ENCODE data around the gene ZSCAN12.
"Not testable (repeated sequence)": the region's sequence is repeated elsewhere in the genome, so short reads cannot be mapped to it uniquely, and the experiment has no call there.

Gene ZSCAN12

DNA sequence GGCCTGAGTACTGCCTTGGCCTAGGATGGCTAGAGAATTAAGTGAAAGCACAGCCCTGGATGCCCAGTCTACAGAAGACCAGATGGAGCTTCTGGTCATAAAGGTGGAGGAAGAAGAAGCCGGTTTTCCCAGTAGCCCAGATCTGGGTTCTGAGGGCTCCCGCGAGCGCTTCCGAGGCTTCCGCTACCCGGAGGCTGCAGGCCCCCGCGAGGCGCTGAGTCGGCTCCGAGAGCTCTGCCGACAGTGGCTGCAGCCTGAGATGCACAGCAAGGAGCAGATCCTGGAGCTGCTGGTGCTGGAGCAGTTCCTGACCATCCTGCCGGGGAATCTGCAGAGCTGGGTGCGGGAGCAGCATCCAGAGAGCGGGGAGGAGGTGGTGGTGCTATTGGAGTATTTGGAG lies 40.0 kb downstream of the ZSCAN12 start:
- in situ Hi-C loops (cut with HindIII; ENCODE audit: low pct_ligation_motif_present, low pct_unique_long_range_greater_than_20kb, low sequenced_read_pairs); DNase-seq: not testable (repeated sequence)

DNA sequence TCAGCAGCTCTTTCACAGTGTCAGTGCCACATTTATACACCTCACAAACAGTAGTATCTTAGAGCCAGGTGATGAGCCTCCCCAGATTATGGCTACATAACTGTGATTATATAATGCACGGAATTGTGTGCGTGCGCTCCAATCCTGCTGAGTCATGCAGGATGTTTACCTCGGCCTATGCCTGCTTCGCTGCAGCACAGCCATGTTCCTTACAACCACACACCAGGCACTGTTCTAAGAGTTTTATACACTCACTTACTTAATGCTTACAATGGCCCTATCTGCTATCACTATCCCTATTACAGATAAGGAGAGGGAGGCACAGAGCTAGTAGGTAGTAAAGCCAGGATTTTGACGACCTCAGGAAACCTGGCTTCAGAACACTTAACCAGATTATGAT lies 42.5 kb downstream of the ZSCAN12 start:
- in situ Hi-C loops (cut with HindIII; ENCODE audit: low pct_ligation_motif_present, low pct_unique_long_range_greater_than_20kb, low sequenced_read_pairs) = no loop called here
- DNase-seq = no peak

DNA sequence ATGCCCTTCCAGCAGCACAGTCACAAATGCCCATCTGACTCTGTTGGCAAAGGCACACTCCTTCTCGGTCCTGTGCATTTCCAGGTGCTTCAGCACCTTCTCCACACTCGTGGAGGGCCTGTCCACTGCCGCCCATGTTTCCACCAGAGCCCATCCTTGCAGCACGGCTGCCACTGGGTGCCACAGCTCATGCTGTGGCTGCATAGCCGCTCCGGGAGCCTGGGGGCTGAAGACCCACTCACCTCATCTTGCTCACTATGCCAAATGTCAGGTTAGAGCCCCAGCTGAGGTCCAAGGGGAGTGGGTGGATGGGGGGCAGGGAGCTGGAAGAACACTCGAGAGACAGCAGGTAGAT lies 42.9 kb downstream of the ZSCAN12 start:
- DNase-seq = no peak
- in situ Hi-C loops (cut with HindIII; ENCODE audit: low pct_ligation_motif_present, low pct_unique_long_range_greater_than_20kb, low sequenced_read_pairs) = no loop called here

DNA sequence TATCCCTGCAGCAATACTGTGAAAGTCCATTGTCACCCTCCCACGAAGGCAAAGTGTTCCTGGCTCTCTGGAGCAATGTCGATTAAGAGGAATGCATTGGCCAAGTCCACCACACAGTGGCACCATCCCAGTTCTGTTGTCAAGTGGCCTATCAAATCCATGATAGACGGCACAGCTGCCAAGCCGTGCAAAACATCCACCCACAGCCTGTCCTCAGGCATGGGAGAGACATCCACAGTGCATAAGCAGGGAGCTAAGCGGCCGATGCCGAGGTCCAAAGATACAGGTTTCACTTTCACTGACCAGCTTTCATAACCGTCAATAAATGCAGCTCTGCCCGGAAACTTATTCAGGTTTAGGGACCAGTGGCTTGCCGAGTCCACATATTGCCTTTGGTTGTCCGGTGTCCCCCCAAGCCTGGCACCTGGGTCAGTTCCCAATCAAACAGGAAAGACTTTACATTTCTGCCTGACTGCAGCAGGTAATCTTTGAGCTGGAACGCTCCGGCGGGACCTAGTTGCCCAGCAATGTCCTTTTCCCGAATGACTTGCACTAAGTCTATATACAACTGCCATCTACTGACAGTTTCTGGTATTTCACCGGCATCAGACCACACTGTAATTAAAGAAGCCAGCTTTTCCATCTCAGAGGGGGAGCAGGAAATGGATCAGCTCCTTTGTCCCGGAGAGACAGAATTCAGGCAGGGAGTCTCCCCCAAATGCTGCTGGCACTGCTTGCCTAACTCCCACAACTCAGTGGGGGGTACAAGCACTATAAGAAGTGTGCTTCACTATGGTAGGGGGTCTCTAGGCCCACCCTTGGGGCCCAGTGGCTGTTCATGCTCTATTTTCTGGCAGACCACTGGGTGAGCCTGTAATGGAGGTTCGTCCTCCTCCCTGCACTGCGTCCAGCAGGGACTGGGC lies 43.5 kb downstream of the ZSCAN12 start:
- in situ Hi-C loops (cut with HindIII; ENCODE audit: low pct_ligation_motif_present, low pct_unique_long_range_greater_than_20kb, low sequenced_read_pairs) = no loop called here
- DNase-seq = peak; percentile 85

DNA sequence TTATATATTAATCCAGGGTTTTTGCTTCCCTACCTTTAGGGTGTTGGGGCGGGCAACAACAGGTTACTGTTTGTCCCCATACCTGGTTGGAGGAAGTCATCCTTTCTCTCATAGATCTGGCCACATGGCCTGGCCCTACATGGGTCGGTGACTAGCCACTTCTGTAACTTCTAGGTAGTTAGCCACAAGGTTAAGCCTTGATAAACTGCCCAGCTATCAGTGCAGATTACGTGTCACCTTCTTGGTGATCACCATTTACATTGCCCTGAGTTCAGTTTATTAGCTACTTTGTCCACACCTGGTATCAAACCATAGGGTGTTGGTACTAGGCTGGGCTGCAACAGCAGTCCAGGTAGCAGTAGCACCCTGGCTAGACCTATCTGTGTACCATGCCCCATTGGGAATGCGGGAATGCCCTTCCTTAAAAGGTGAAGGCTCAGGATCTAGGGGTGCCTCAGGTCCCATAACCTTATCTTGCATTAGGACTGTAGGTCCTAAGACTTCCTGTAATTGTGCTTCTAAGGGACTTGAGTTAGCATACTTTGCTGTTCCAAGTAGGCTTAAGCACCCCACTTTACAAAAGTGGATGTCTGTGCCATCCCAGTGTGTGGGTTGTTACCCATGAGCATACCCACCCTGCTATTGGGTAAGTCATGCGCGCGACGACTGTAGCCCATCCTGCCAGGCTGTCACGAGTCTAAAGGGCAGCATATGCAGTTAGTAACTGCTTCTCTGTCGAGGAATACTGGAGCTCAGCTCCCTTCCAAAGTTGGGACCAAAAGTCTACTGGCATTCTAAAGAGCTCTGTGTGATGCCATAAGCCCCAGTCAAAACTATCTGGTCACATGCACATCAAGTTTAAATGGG lies 44.6 kb downstream of the ZSCAN12 start:
- DNase-seq = no peak
- in situ Hi-C loops (cut with HindIII; ENCODE audit: low pct_ligation_motif_present, low pct_unique_long_range_greater_than_20kb, low sequenced_read_pairs) = no loop called here

DNA sequence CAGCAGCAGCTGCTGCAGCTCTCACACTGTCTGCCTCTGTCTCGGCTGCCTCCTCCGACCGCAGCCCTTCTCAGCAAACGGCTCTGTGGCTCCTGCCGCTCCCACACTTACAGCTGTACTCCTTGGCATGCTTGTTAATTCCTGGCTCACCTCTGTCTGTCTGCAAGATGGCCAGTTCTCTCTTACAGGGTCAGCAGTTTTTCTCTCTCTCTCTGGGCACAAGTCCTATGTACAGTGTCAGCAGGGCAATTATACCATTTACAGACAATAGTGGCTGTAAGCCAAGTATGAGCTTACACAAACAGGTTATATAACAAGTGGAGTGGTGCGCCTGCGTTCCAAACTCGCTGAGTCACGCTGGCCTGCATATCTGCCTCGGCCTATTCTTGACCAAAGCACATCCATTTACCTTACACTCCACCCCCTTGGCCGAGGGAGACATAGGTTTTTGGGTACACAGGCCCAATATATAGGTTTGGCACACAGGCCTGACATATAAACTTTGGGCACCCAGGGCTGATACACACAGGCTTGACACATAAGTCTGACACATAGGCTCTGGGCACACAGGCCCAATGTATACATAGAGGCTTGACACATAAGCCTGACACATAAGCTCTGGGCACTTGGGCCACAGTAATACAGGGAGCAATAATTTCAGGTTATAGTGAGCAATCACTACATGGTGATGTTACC lies 45.4 kb downstream of the ZSCAN12 start:
- in situ Hi-C loops (cut with HindIII; ENCODE audit: low pct_ligation_motif_present, low pct_unique_long_range_greater_than_20kb, low sequenced_read_pairs) = no loop called here
- DNase-seq = no peak

DNA sequence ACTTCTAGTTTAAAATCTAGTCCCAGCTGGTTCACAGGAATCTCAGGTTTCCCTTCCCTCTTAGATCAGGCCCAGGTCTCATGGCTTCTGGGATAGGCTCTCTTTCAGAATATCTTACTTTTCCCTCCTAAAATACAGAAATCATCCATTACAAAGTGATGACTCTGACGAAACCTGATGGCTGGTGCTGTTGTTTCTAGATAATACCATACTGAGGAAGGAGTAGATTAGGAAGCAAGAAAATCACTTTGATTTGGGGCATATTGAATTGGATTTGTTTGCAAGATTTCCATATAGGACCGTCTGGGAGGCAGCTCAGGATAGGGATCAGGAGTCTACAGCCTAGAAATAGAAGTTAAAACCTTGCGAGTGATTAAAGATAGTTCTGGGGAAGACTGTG lies 46.2 kb downstream of the ZSCAN12 start:
- in situ Hi-C loops (cut with HindIII; ENCODE audit: low pct_ligation_motif_present, low pct_unique_long_range_greater_than_20kb, low sequenced_read_pairs) = no loop called here
- no peak for DNase-seq

DNA sequence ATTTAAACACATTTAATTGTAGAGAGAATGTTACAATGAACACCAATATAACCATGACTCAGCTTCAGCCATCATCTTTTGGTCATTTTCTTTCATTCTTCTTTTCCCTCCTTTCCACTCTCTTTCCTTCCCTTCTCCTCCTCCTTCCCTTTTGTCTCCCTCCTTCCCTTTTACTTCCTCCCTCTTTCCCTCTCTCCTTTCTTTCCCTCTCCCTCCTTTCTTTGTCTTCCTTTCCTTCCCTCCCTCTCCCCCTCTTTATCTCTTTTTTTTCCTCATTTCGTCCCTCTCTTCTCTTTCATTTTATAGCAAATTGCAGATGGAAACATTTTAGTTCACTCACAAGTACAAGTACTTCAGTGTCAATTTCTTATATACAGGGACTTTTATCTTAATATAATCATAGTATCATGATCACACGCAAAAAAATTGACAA lies 48.0 kb downstream of the ZSCAN12 start:
- in situ Hi-C loops (cut with HindIII; ENCODE audit: low pct_ligation_motif_present, low pct_unique_long_range_greater_than_20kb, low sequenced_read_pairs) = no loop called here
- no peak for DNase-seq

DNA sequence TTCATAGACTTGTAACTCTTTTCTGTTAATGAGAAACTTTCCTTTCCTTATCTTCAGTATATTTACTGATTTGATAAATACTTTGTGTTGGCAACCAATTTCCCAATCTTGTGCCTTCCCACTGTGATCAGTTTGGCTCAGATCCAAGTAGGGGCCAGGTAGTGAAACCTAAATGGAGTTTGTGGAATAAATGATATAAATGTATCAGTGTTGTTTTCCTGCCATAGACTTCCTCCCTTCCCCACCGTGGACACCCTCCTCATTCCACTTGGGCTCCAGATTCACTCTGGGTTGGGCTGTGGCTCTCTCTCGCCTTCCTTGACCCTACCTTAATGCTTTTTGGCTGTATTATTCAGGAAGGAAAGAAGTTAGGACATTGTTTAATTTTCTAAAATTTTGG lies 48.5 kb downstream of the ZSCAN12 start:
- no peak for DNase-seq
- in situ Hi-C loops (cut with HindIII; ENCODE audit: low pct_ligation_motif_present, low pct_unique_long_range_greater_than_20kb, low sequenced_read_pairs) = no loop called here

DNA sequence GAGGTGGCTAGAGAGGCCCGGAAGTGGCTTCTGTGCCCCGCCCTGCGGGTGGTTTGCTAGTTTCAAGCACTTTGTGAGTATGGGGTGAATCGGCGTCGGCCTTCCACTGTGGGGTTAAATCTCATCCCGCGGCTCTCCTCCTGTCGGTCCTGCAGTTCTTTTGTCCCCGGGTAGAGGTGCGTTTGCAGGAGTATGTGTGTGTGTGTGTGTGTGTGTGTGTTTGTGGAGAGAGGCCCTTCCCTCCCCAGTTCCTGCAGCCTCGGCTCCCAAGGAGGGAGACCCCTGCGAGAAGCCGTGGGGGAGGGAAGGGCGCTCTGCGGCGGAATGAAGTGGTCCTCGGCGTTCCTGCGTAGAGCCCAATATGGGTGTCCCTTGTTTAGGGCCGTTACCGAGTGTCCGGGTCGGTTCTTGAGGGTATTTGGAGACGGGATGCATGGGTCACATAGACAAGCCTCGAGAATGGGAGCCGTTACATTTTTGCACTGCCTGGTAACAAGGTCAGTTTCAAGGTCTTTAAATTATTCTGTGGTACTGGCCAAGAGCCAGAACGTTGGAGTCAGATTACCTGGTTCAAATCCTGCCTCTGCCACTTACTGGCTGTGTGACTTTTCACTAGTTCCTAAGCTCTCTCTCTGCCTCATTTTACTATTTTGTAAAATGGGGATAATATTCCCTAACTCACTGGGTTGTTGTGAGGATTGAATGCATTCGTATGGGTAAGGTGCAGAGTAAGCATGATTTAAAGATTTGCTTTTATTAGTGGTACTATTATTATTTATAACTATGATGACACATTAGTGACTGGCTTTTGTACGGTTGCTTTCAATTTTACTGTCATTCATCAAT lies 49.4 kb downstream of the ZSCAN12 start, which contains the start of gene ZKSCAN3:
Gene ZKSCAN3 (plus strand): TSS at position 56 of the 846 bp plus-strand sequence. CDS start 9,640 bp downstream, outside the sequence.
- peak; percentile 78 for DNase-seq

DNA sequence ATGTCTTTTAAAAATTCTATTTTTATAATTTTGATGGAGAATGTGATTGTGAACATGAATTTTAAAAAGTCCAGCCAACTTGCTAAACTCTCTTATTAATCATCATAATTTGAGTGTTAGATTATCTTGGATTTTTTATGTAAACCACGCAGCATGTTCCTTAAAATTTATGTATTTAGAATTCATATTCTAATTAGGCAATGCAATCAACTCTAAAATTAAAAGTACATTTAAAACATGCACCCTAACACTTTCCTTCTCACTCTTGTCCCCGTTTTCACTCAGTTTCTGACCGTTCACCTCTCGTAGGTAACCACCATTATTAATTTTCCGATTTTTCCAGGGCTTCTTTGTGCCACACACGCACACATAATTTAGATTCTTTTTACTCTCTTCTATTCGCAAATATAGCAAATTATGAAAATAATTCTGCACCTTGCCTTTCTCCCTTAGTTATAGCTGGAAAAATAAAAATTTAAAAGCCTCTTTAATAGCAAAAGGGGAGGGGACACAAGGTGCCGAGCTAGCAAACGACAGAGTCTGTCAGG lies 50.1 kb downstream of the ZSCAN12 start:
- DNase-seq = no peak
- in situ Hi-C loops (cut with HindIII; ENCODE audit: low pct_ligation_motif_present, low pct_unique_long_range_greater_than_20kb, low sequenced_read_pairs) = no loop called here

More for the DNA sequence above, 49.4 kb downstream of the ZSCAN12 start, which contains the start of gene ZKSCAN3:
- in situ Hi-C loops (cut with HindIII; ENCODE audit: low pct_ligation_motif_present, low pct_unique_long_range_greater_than_20kb, low sequenced_read_pairs) = no loop called here

DNA sequence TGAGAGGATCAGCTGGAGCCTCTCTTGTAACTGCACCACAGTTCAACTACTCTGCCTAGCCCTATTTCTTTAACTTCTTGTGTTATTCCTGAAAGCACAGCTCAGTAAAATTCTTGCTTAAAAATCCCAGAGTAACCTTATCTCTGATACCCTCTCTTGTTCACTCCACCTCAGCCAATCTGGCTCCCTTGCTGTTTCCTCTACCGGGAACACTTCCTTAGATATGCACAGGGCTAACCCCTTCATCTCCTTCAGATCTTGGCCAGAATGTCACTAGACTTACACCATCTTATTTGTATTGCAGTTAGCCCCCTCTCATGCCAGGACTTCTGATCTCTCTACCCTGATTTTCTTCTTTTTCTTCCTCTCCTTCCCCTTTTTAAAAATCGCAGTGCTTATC lies 52.4 kb downstream of the ZSCAN12 start:
- DNase-seq = no peak
- in situ Hi-C loops (cut with HindIII; ENCODE audit: low pct_ligation_motif_present, low pct_unique_long_range_greater_than_20kb, low sequenced_read_pairs) = no loop called here

DNA sequence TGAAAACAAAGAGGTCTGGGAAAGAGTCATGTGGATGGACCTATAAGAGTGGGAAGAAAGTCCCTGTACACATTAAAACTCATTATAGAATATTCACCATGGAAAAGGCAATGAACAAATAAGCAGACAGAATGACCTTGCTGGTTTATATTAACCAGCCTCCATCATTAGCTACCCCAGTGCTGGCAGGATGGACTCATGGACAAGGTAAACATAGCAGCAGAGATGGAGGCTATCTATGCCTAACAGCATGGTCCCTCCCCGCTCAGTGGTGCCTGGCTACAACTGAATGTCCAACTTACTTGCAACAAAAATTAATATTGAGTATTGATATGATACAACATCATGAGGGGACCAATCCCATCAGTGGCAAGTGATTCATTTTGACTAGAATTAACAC lies 54.3 kb downstream of the ZSCAN12 start:
- no peak for DNase-seq
- in situ Hi-C loops (cut with HindIII; ENCODE audit: low pct_ligation_motif_present, low pct_unique_long_range_greater_than_20kb, low sequenced_read_pairs) = no loop called here

DNA sequence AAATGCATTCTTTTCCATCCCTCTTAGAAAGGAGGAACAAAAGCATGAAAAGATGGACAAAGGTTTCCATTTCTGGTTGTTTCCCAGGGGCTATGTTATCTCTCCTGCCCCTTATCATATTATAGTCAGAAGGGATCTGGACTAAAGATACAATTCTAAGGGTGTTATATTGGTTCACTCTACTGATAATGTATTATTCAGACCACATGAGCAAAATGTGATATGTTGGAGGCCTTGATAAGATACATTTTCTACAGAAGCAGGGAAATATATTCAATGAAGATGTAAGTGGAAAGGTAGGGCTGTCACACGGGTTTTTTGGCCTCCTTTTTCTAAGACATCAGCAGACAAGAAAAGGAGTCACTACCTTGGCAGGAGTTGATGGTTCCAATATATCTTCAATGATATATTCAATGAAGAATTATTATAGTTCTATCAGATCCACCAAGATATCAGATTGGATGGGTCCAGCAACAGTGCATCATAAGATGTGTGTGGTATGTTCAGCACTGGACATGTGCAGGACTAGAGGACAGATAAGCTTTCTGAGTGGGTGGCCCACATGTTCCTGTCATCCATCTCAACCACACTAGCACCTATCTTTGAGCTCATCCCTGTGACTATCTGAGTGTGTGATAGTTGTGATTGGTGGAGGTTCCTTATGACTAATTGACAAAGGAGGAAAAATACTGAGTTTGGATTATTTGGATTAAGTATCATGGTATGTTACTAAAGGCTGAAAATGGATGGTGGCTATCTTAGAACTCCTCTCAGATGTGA lies 55.5 kb downstream of the ZSCAN12 start:
- in situ Hi-C loops (cut with HindIII; ENCODE audit: low pct_ligation_motif_present, low pct_unique_long_range_greater_than_20kb, low sequenced_read_pairs) = no loop called here
- no peak for DNase-seq

DNA sequence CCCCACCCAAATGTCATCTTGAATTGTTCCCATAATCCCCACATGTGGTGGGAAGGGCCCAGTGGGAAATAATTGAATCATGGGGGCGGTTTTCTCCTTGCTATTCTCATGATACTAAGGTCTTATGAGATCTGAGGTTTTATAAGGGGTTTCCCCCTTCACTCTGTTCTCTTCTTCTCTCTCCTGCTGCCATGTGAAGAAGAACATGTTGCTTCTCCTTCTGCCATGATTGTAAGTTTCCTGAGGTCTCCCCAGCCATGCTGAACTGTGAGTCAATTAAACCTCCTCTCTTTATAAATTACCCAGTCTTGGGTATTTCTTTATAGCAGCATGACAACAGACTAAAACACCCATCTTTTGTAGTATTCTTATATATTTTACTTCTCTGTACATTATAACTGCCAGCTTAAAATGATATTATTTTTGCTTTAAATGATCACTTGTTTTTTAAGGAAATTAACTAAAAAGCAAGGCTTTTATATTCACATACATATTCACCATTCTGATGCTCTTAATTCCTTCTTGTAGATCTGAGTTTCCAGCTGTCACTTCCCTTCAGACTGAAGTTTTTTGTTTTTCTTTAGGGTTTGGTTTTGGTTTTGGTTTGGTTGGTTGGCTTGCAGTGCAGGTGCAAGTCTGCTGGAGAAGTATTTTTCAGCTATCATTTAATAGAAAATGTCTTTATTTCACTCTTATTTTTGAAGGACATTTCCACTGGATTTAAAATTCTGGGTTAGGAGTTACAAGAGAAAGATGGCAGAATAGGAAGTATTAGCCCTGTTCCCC lies 59.0 kb downstream of the ZSCAN12 start:
- in situ Hi-C loops (cut with HindIII; ENCODE audit: low pct_ligation_motif_present, low pct_unique_long_range_greater_than_20kb, low sequenced_read_pairs) = no loop called here
- DNase-seq = no peak

DNA sequence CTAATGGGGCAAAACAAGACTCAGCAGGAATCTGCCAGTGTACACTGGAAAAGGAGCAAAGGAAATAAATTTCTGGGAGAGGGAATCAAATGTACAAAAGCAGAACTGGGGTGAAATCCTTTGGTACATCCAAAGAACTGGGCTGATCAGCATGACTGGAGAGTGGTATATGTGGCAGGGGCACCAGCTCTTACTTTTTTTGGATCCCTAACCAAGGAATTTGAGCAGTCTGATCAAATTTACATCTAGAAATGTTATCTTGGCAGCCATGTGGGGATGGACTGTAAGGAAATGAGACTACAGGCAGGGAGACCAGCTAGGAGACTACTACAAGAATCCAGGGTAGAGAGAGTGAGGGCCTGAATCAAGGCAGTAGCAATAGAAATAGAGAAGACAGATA lies 62.4 kb downstream of the ZSCAN12 start:
- no peak for DNase-seq
- in situ Hi-C loops (cut with HindIII; ENCODE audit: low pct_ligation_motif_present, low pct_unique_long_range_greater_than_20kb, low sequenced_read_pairs) = no loop called here
